ENCODE data around the gene GMPR2. TPM values are rescaled to one million over a fixed set of nuclear protein-coding genes. Genes with fewer than 3 reads are reported as not detected.

The GMPR2 gene
- total and polyA plus RNA-seq, 2 of the 4 experiments (the other 2 are of a cell fraction) = 63.7 to 92.5 TPM

- in situ Hi-C loops (cut with MboI; ENCODE audit: low sequenced_read_pairs) = no loop called here
- Histone ChIP-seq H4K8ac (ENCODE audit: low read depth in 2 of 2, low read length in 2 of 2) (no peak overlapping the region), H2BK120ac (ENCODE audit: low read depth, low read length) (no peak overlapping the region), H3K4me3 (ENCODE audit: insufficient read depth, low read depth, low read length) (no peak overlapping the region), H3K9ac (ENCODE audit: low read depth, low read length) (no peak overlapping the region), H3K23ac (ENCODE audit: low read depth, low read length) (no peak overlapping the region), H3K14ac (replicated peaks; ENCODE audit: low read depth, low read length) (no peak overlapping the region), H2BK15ac (ENCODE audit: low read depth, low read length) (no peak overlapping the region), H3K4me1 (ENCODE audit: control insufficient read depth, insufficient read depth, low read length) (no peaks in the 10 kb centered on the region), H3K9me3 (ENCODE audit: control insufficient read depth, insufficient read depth, low read length) (no peaks in the 10 kb centered on the region), H4K5ac (ENCODE audit: low read depth, low read length) (no peak overlapping the region), H3K79me1 (ENCODE audit: low read depth in 1 of 2, low read length in 2 of 2) (peaks cover 13 to 54% of the 10 kb centered on the region in 2 experiments), H3K27ac (ENCODE audit: insufficient read depth, low read length) (no peak overlapping the region), H3K36me3 (ENCODE audit: control insufficient read depth, insufficient read depth, low read length) (peaks cover 47% of the 10 kb centered on the region), H4K20me1 (ENCODE audit: insufficient read depth, low read length) (no peaks in the 10 kb centered on the region; the same call in 1 of the 2 replicates), H3K4ac (ENCODE audit: low read depth, low read length) (no peak overlapping the region), H3K27me3 (ENCODE audit: control insufficient read depth, insufficient read depth, low read length) (no peaks in the 10 kb centered on the region), H2BK20ac (ENCODE audit: low read depth, low read length) (no peak overlapping the region), H3K56ac (ENCODE audit: extremely low read depth, insufficient read depth, low read length) (no peak overlapping the region), H2AFZ (replicated peaks; ENCODE audit: low read length, poor library complexity) (no peak overlapping the region), H2AK5ac (ENCODE audit: low read depth, low read length) (no peak overlapping the region), H2BK5ac (ENCODE audit: low read depth, low read length, poor library complexity, severe bottlenecking) (no peak overlapping the region), H3K18ac (ENCODE audit: low read depth, low read length) (no peak overlapping the region), H3K4me2 (ENCODE audit: low read depth, low read length) (no peak overlapping the region), H3K9me1 (ENCODE audit: insufficient read depth, low read length) (peaks cover 11% of the 10 kb centered on the region; the same call in 1 of the 2 replicates), H2AK9ac (replicated peaks; ENCODE audit: low read depth, low read length, poor library complexity) (no peak overlapping the region), H4K91ac (ENCODE audit: insufficient read depth, low read depth, low read length) (no peak overlapping the region)
- TF ChIP-seq RCOR1 (IDR thresholded peaks at IDR 0.05; ENCODE audit: insufficient replicate concordance, low read length) (no peak), POLR2A (IDR thresholded peaks at IDR 0.05; ENCODE audit: low read depth, low read length) (no peak), CTCF (conservative IDR thresholded peaks at IDR 0.05; ENCODE audit: low read depth, low read length) (no peak), NFE2L2 (IDR thresholded peaks at IDR 0.05; ENCODE audit: low read depth, low read length) (no peak), CEBPB (IDR thresholded peaks at IDR 0.05; ENCODE audit: low read depth, low read length) (no peak), USF2 (IDR thresholded peaks at IDR 0.05; ENCODE audit: low read depth, low read length) (no peak), SMC3 (IDR thresholded peaks at IDR 0.05; ENCODE audit: low read depth, low read length) (no peak), RFX5 (IDR thresholded peaks at IDR 0.05; ENCODE audit: low read depth, low read length) (no peak), CHD1 (IDR thresholded peaks at IDR 0.05; ENCODE audit: low read depth, low read length) (no peak), FOS (IDR thresholded peaks at IDR 0.05; ENCODE audit: low read depth, low read length) (no peak), MXI1 (IDR thresholded peaks at IDR 0.05; ENCODE audit: borderline replicate concordance, low read depth, low read length) (no peak), BHLHE40 (IDR thresholded peaks at IDR 0.05; ENCODE audit: low read depth, low read length) (no peak), ELK1 (IDR thresholded peaks at IDR 0.05; ENCODE audit: borderline replicate concordance, low read depth, low read length) (no peak), RAD21 (IDR thresholded peaks at IDR 0.05; ENCODE audit: low read length) (no peak), MAZ (IDR thresholded peaks at IDR 0.05; ENCODE audit: borderline replicate concordance, low read depth, low read length) (no peak)
- ChIA-PET CTCF (no interaction called here), POLR2A (ENCODE audit: unreplicated experiment) (no interaction called here)
- ATAC-seq (ENCODE audit: low read depth) (no peak), DNase-seq (no peak)
- no CpG with 5 or more reads among the region's 2 CpGs for WGBS, 2 experiments (ENCODE audit: extremely low coverage in 2 of 2, insufficient read length in 1 of 2)
- BruUV-seq (replicated peaks) = no TSS peak
- intact Hi-C loops (cut with micrococcal nuclease) = no loop called here
- dilution Hi-C loops (cut with HindIII; ENCODE audit: low sequenced_read_pairs, unreplicated experiment) = no loop called here
These were observed 25.1 kb upstream of the GMPR2 start for GRCh38 chr14:24207625-24208024.

Data from IMR-90 (cell line).